Body of pancreas (tissue), 4 donors: ENCODE results near the gene MTMR11. TPM values are rescaled to one million over a fixed set of nuclear protein-coding genes. Genes with fewer than 3 reads are reported as not detected.

Source experiments
- ATAC-seq: fragments of 150-250 bp; one replicate; pipeline ENCODE4 v1.9.1; 2016
- DNase-seq, 4 donors: peaks; one replicate each; pipeline ENCODE4 v3.0.0-alpha.2; 2019
- H3K27ac ChIP-seq, 4 donors: fragments of 200-600 bp; sonication (generic); 1 replicate in 3 of 4; 2 replicates in 1 of 4; pipeline versions ENCODE4 v1.5.1 to v1.6.1; 2016 to 2019; ENCODE audit warnings: mild to moderate bottlenecking in 1 of 4, mixed read lengths in 1 of 4, moderate library complexity in 1 of 4
- H3K27me3 ChIP-seq, 2 donors: fragments of 200-600 bp; sonication (generic); one replicate each; pipeline ENCODE4 v1.6.0; 2016; ENCODE audit warnings: mild to moderate bottlenecking in 1 of 2
- H3K36me3 ChIP-seq, 2 donors: fragments of 200-600 bp; sonication (generic); replicated peaks in 1 of 2; 2 replicates each; pipeline ENCODE4 v1.5.1; 2016; ENCODE audit warnings: low read depth in 2 of 2; ENCODE audit not compliant: insufficient read depth in 1 of 2
- H3K4me1 ChIP-seq: fragments of 200-600 bp; sonication (generic); one replicate; pipeline ENCODE4 v1.6.0; 2016
- H3K4me3 ChIP-seq, 2 donors: fragments of 200-600 bp; sonication (generic); 1 replicate in 1 of 2; 2 replicates in 1 of 2; pipeline ENCODE4 v1.5.1; 2016 to 2019
- H3K9me3 ChIP-seq, 3 donors: fragments of 200-600 bp; sonication (generic); 1 replicate in 2 of 3; 2 replicates in 1 of 3; pipeline ENCODE4 v1.5.1; 2016
- CTCF ChIP-seq, 7 experiments: fragments of 450-650 bp in 4 of 7; fragments of 200-600 bp in 3 of 7; sonication (generic) in 3 of 7; IDR thresholded peaks; one replicate each; pipeline ENCODE4 v1.5.1; 2016 to 2019; ENCODE audit warnings: antibody characterized with exemption in 7 of 7
- POLR2A ChIP-seq, 3 donors: fragments of 450-650 bp; IDR thresholded peaks; one replicate each; pipeline ENCODE4 v1.6.1; 2016; ENCODE audit warnings: antibody characterized with exemption in 3 of 3, mild to moderate bottlenecking in 2 of 3
- WGBS, 2 donors: methylation state at CpG; one replicate each; pipeline ENCODE4 v1.1.5; 2017; 5-methylcytosine and 5-hydroxymethylcytosine counted together
- intact Hi-C: fragments of 100-400 bp; cut with DNase I; formaldehyde crosslinking; loops from one replicate; pipeline ENCODE4 v1.15.1; 2023
- total RNA-seq, 2 donors: library from RNA; depleted of rRNA; stranded (reverse); fragments of >200 nt; gene quantifications; one replicate each; pipeline ENCODE4 v1.1.0, GENCODE V29; 2016

Gene MTMR11
- total RNA-seq, 2 donors from 2014 or later, result 3.0 to 28.3 TPM

DNA sequence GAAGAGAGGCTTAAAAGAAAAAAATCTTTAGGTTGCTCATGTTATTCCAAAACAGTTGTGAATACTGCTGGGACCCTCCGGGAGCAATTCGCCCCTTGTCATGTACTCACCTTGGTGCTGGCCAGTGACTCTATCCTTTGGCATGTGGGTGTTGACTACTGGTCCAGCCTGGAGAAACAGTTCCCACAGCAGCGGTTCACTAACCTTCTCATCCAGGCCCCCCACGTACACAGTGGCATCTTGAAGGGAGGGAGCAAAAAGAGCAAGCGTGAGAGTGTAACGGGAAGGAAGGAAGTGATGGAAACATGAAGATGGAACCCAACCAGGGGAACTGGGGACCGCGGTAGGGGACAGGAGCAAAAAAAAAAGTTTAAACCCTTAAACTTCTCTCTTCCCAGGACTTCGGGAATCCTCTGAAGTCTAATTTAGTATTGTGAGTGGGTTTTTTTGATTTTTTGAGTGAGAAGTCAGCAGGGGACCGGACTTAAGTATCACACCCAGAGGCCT lies 9.6 kb downstream of the MTMR11 start:
- no peaks in the 10 kb centered on the region for H3K27me3 ChIP-seq
- 1% methylated on average over 10 of the region's 10 CpGs for WGBS, 2 donors
- intact Hi-C loops, result no loop called here
- no peak for ATAC-seq
- no peaks in the 10 kb centered on the region for H3K9me3 ChIP-seq
- peaks cover 0 to 24% of the 10 kb centered on the region in 2 donors for H3K36me3 ChIP-seq
- peak in 1 of 4 donors; percentile 8 for DNase-seq
- TF ChIP-seq CTCF (IDR thresholded peaks at IDR 0.05) (peak in 1 of 7 experiments; percentile 6), POLR2A (IDR thresholded peaks at IDR 0.05) (no peak)
- H3K4me3 ChIP-seq, result peak overlapping the region; percentile 66 to 91
- peaks cover 24% of the 10 kb centered on the region for H3K4me1 ChIP-seq
- H3K27ac ChIP-seq, result peak overlapping the region; percentile 79 to 96 (median 94)

- H3K9me3 ChIP-seq, result no peaks in the 10 kb centered on the region
- DNase-seq (no peak), ATAC-seq (no peak)
- H3K36me3 ChIP-seq, result peaks cover 0 to 24% of the 10 kb centered on the region in 2 donors
- WGBS, 2 donors, result 89 to 93% methylated on average over 9 of the region's 9 CpGs
- no peak overlapping the region for H3K27ac ChIP-seq
- no peak overlapping the region for H3K4me3 ChIP-seq
- peaks cover 24% of the 10 kb centered on the region for H3K4me1 ChIP-seq
- no peaks in the 10 kb centered on the region for H3K27me3 ChIP-seq
- no peak for TF ChIP-seq POLR2A (IDR thresholded peaks at IDR 0.05)
- no peak for TF ChIP-seq CTCF (IDR thresholded peaks at IDR 0.05)
- intact Hi-C loops, result no loop called here
Observed at GRCh38 chr1:149926296-149926695, 10.4 kb downstream of the MTMR11 start.

DNA sequence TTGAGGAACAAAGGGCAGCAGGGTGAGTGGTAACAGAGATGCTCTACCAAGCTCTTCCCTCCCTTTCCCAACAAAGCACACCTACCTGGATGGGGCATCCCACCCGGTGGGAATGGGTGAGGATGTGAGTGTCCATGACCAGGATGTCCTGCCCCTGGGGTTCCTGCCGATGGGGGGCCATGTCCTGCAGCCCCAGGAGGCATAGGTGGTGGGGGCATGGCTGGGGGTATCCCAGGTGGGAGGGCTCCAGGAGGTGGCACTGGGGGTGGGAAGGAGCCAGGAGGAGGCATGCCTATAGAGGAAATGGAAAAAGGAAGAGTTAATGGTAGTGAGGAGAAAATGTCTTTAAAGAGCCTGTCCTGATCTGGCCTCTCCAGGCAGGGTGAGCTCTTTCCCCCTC lies 10.9 kb downstream of the MTMR11 start:
- DNase-seq (no peak), ATAC-seq (no peak)
- Histone ChIP-seq H3K4me3 (no peak overlapping the region), H3K36me3 (peaks cover 0 to 24% of the 10 kb centered on the region in 2 donors), H3K27ac (no peak overlapping the region), H3K9me3 (no peaks in the 10 kb centered on the region), H3K4me1 (peaks cover 24% of the 10 kb centered on the region), H3K27me3 (no peaks in the 10 kb centered on the region)
- 87 to 88% methylated on average over 2 of the region's 2 CpGs for WGBS, 2 donors
- TF ChIP-seq CTCF (IDR thresholded peaks at IDR 0.05) (no peak), POLR2A (IDR thresholded peaks at IDR 0.05) (no peak)
- intact Hi-C loops, result no loop called here

DNA sequence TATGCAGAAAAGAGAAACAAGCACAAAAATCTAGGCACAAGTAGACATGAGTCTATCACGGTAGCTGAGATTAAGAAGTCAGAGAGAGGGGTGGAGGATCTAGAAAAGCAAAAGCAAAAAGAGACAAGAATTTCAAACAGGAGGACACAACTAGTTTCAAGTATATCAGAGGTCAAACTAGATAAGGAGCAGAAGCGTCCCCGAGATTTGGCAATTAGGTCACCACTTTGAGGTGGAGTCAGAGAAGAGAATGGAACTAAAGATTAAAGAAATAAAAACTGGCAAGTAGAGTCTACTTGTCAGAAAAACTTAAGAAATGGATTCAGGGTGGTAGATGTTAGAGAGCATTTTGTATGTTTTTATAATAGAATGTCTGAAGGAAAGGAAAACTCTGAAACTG lies 11.3 kb downstream of the MTMR11 start:
- H3K4me3 ChIP-seq, result no peak overlapping the region
- WGBS, 2 donors, result 69 to 76% methylated on average over 3 of the region's 3 CpGs
- DNase-seq (no peak), ATAC-seq (no peak)
- H3K4me1 ChIP-seq, result peaks cover 24% of the 10 kb centered on the region
- H3K36me3 ChIP-seq, result peaks cover 0 to 24% of the 10 kb centered on the region in 2 donors
- no peak overlapping the region for H3K27ac ChIP-seq
- H3K9me3 ChIP-seq, result no peaks in the 10 kb centered on the region
- TF ChIP-seq POLR2A (IDR thresholded peaks at IDR 0.05), result no peak
- no peak for TF ChIP-seq CTCF (IDR thresholded peaks at IDR 0.05)
- intact Hi-C loops, result no loop called here
- H3K27me3 ChIP-seq, result no peaks in the 10 kb centered on the region

DNA sequence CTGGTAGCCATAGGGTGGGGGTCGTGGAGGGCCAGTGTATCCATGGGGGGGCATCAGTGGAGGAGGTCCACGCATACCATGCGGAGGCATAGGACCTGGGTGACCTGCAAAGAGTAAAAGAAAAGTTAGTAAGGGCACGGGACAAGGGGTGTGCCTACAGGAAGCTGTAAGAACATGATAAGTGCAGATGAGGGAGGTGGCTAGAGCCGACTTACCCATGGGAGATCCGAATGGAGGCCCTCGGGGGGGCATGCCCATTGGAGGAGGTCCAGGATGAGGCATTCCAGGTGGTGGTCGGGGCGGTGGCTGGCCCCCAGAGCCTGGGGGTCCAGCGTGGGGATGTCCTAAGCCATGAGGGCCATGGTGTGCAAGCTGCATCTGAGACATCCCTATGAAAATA lies 13.1 kb downstream of the MTMR11 start:
- no peaks in the 10 kb centered on the region for H3K9me3 ChIP-seq
- H3K27me3 ChIP-seq, result no peaks in the 10 kb centered on the region
- intact Hi-C loops, result no loop called here
- H3K4me3 ChIP-seq, result no peak overlapping the region
- DNase-seq (no peak), ATAC-seq (no peak)
- peaks cover 22% of the 10 kb centered on the region for H3K4me1 ChIP-seq
- TF ChIP-seq POLR2A (IDR thresholded peaks at IDR 0.05), result no peak
- no peak overlapping the region for H3K27ac ChIP-seq
- WGBS, 2 donors, result 89% methylated on average over 10 of the region's 10 CpGs
- peaks cover 0 to 24% of the 10 kb centered on the region in 2 donors for H3K36me3 ChIP-seq
